ENCODE measurements around the gene GANAB.
"Not testable (repeated sequence)": the region's sequence is repeated elsewhere in the genome, so short reads cannot be mapped to it uniquely, and the experiment has no call there.

Gene GANAB

DNA sequence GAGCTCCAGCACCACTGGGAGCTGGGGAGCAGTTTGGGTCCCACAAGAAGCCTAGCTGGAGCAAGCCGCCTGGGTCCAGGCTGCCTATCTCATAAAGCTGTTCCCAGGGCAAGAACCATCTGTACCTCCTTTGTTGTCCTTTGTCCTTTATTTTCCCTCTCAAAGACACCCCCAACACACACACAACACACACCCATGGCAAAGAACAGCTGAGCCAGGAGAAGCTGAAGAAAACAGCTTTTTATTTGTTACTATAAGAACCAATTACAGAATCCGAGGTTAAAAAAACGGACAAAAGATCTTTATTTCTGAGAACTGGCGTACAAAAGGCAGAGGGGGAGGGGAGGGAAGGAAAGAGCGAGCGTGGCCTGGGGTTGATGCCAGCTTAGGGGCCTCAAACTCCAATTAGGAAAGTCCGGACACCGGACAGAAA lies 53.4 kb downstream of the GANAB start:
- Histone ChIP-seq H3K36me3 (ENCODE audit: insufficient read depth, low read length) (peaks cover 52% of the 10 kb centered on the region), H3K9me3 (replicated peaks; ENCODE audit: low read length) (no peaks in the 10 kb centered on the region), H3K4me3 (ENCODE audit: low read length) (no peak overlapping the region), H3K9ac (ENCODE audit: low read depth, low read length) (no peak overlapping the region), H3K4me2 (ENCODE audit: low read length) (no peak overlapping the region), H3K4me1 (ENCODE audit: control insufficient read depth, insufficient read depth, low read length) (peaks cover 14% of the 10 kb centered on the region), H3K27me3 (ENCODE audit: control insufficient read depth, insufficient read depth, low read length) (no peaks in the 10 kb centered on the region)

DNA sequence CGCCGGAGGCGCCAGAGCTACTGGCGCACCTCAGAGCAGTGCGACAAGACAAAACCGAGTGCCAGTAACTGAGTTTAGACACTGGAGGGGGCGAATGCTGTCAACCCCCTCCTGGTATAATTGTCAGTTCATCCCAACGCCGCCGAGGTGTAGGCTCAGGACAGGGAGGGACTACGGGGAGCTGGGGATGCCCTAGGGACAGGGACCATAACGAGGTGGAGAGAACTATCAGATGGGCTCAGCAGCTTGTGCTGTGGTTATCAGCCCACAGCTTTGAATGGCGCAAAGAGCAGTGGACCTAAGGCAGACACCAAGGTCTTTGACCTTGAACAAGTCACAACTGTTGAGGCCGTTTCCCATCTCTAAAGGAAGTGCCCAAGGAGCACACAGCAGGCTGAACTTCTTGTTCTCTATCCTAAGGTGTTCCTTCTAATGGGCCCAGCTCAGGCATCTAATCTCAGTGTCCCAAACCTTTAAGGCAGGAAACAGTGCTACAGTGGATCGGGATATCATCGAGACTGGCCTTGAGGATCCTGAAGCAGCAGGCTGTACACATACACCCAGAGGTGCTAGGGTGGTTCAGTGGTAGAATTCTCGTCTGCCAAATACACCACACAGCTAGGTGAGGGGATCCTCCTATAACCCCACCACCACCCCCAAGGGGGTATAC lies 54.1 kb downstream of the GANAB start:
- Histone ChIP-seq H3K4me1 (ENCODE audit: control insufficient read depth, insufficient read depth, low read length) (peaks cover 17% of the 10 kb centered on the region), H3K9me3 (replicated peaks; ENCODE audit: low read length) (no peaks in the 10 kb centered on the region), H3K36me3 (ENCODE audit: insufficient read depth, low read length) (peaks cover 45% of the 10 kb centered on the region), H3K4me3 (ENCODE audit: low read length) (peak overlapping the region; percentile 68), H3K27me3 (ENCODE audit: control insufficient read depth, insufficient read depth, low read length) (no peaks in the 10 kb centered on the region), H3K9ac (ENCODE audit: low read depth, low read length) (peak overlapping the region; percentile 71), H3K4me2 (ENCODE audit: low read length) (peak overlapping the region; percentile 89)

DNA sequence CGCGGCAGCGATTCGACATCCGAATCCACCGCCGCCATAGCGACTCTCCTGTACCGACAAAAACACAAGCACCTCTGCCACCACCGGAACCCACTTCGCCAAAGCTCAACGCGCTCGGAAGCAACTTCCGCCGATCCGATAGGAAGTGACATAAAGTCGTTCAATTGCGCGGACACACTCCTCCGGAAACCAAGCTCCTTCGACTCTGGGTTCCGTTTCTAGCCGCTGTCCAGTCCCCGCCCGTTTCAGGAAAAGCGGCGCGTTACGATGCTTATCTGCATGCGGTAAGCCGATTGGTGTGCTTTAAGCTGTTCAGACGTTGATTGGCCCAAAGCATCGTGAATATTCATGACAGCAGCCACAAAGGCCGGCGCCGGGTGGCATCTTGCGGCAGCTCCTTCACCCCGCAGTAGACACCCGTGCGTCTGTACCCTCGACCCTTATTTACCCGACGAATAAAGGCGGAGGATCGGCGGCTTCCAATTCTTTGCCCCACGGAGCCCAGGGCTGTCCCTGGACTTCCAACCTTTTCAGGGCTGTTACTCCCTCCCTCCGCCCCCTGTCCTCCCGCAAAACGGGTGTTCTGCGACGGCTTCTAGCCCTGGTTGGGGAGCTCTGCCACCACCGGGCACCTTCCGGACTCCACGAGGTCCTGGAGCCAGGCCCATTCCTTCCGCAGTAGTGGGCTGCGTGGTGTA lies 54.8 kb downstream of the GANAB start, which contains the start of gene TUT1:
Gene TUT1, minus strand, starts transcription at position 76 of the 698 bp plus-strand sequence. Its CDS starts 38 bp downstream, at position 38.
- Histone ChIP-seq H3K36me3 (ENCODE audit: insufficient read depth, low read length) (peaks cover 40% of the 10 kb centered on the region), H3K9me3 (replicated peaks; ENCODE audit: low read length) (no peaks in the 10 kb centered on the region), H3K4me3 (ENCODE audit: low read length) (peak within 1 kb of the TSS; percentile 79), H3K9ac (ENCODE audit: low read depth, low read length) (peak within 1 kb of the TSS; percentile 90), H3K4me1 (ENCODE audit: control insufficient read depth, insufficient read depth, low read length) (peaks cover 17% of the 10 kb centered on the region), H3K4me2 (ENCODE audit: low read length) (peak within 1 kb of the TSS; percentile 89), H3K27me3 (ENCODE audit: control insufficient read depth, insufficient read depth, low read length) (no peaks in the 10 kb centered on the region)

DNA sequence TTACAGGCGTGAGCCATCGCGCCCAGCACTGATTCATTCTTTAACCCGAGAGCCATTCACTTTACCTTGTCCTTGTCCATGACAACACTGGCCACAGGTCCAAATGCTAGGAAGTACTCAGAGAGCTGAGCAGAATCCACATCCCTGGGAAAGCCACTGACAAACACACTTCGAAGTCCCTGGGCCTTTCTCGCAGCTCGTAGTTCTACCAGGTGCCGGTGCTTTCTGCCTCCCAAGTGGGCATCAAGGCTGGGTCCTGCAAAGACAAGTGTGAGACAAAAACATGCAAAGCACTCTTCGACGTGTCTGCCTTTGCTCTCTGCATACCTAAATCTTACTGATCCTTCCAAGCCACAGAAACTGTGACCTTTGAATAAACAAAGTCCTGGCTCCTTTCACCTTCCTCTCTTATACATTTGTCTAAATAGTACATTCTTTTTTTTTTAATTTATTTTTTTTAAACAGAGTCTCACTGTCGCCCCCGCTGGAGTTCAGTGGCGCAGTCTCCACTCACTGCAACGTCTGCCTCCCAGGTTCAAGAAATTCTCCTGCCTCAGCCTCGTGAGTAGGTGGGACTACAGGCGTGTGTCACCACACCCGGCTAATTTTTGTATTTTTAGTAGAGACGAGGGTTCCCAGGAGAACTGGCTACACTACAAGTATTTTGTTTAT lies 57.3 kb downstream of the GANAB start:
- H3K9me3 ChIP-seq (replicated peaks; ENCODE audit: low read length) = no peaks in the 10 kb centered on the region
- H3K4me3 ChIP-seq (ENCODE audit: low read length) = no peak overlapping the region
- H3K4me2 ChIP-seq (ENCODE audit: low read length) = no peak overlapping the region
- no peak overlapping the region for H3K9ac ChIP-seq (ENCODE audit: low read depth, low read length)
- H3K4me1 ChIP-seq (ENCODE audit: control insufficient read depth, insufficient read depth, low read length) = peaks cover 17% of the 10 kb centered on the region
- H3K27me3 ChIP-seq (ENCODE audit: control insufficient read depth, insufficient read depth, low read length) = no peaks in the 10 kb centered on the region
- peaks cover 18% of the 10 kb centered on the region for H3K36me3 ChIP-seq (ENCODE audit: insufficient read depth, low read length)

DNA sequence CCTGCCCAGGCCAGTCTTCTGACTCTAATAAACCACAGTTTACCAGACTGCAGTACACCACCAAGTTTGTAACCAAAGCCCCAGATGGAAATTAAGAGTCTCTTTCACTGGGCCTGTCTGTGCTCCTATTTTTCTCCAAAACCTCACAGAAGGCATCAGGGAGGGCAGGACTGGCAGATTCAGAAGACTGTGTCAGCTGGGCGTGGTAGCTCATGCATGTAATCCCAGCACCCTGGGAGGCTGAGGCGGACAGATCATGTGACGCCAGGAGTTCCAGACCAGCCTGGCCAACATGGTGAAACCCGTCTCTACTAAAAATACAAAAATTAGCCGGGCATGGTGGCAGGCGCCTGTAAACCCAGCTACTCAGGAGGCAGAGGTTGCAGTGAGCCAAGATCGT lies 61.1 kb downstream of the GANAB start:
- not testable (repeated sequence) for H3K4me3 ChIP-seq (ENCODE audit: low read length); H3K4me1 ChIP-seq (ENCODE audit: control insufficient read depth, insufficient read depth, low read length); H3K9ac ChIP-seq (ENCODE audit: low read depth, low read length); H3K4me2 ChIP-seq (ENCODE audit: low read length); H3K9me3 ChIP-seq (replicated peaks; ENCODE audit: low read length); H3K27me3 ChIP-seq (ENCODE audit: control insufficient read depth, insufficient read depth, low read length)
- H3K36me3 ChIP-seq (ENCODE audit: insufficient read depth, low read length) = peaks cover 21% of the 10 kb centered on the region

DNA sequence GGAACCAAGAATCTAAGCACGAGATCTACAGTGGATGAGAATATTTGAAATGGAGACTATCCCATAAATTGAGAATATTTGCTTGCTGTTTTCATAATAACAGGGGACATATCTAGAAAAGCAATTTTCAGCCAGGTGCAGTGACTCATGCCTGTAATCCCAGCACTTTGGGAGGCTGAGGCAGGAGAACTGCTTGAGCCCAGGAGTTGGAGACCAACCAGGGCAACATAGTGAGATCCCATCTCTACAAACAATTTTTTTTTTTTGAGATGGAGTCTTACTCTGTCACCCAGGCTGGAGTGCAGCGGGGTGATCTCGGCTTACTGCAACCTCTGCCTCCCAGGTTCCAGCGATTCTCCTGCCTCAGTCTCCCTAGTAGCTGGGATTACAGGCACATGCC lies 64.7 kb downstream of the GANAB start:
- not testable (repeated sequence) for H3K4me2 ChIP-seq (ENCODE audit: low read length); H3K4me1 ChIP-seq (ENCODE audit: control insufficient read depth, insufficient read depth, low read length); H3K9ac ChIP-seq (ENCODE audit: low read depth, low read length); H3K27me3 ChIP-seq (ENCODE audit: control insufficient read depth, insufficient read depth, low read length); H3K4me3 ChIP-seq (ENCODE audit: low read length); H3K9me3 ChIP-seq (replicated peaks; ENCODE audit: low read length)
- peaks cover 39% of the 10 kb centered on the region for H3K36me3 ChIP-seq (ENCODE audit: insufficient read depth, low read length)

DNA sequence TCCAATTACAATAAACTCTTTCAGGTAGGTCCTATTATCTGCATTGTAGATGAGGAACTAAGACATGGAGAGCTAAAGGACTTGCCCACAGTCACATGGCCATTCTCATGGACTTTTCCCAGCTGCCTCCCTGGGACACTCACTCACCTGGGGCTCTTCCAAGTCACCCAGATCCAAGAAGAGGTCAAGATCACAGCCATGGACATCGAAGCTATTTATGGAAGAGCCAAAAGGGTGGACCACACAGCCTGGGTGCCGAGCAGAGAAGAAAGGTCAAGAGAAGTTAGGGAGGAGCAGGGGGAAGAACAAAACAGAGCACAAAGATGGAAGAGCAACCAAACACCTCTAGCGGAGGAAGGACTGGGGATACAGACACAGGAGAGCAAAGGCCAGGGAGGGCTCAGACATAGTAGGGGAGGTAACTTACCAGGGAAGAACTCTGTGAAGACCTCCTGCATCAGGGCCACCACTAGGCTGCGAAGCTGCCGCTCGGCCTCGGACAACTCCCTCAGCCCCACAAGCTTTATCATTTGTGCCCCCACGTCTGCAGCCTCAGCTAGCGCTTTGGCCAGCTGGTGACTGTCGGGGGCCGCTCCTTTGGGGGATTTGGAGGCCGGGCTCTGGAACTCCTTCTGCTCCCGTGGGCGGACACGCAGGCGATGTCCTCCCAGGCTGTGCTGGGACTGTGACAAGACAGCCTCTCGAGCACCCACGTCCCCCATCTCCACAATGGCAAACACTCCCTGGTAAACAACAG lies 65.3 kb downstream of the GANAB start:
- no peaks in the 10 kb centered on the region for H3K4me1 ChIP-seq (ENCODE audit: control insufficient read depth, insufficient read depth, low read length)
- no peak overlapping the region for H3K4me3 ChIP-seq (ENCODE audit: low read length)
- H3K27me3 ChIP-seq (ENCODE audit: control insufficient read depth, insufficient read depth, low read length) = no peaks in the 10 kb centered on the region
- no peak overlapping the region for H3K9ac ChIP-seq (ENCODE audit: low read depth, low read length)
- no peaks in the 10 kb centered on the region for H3K9me3 ChIP-seq (replicated peaks; ENCODE audit: low read length)
- peaks cover 42% of the 10 kb centered on the region for H3K36me3 ChIP-seq (ENCODE audit: insufficient read depth, low read length)
- H3K4me2 ChIP-seq (ENCODE audit: low read length) = no peak overlapping the region

DNA sequence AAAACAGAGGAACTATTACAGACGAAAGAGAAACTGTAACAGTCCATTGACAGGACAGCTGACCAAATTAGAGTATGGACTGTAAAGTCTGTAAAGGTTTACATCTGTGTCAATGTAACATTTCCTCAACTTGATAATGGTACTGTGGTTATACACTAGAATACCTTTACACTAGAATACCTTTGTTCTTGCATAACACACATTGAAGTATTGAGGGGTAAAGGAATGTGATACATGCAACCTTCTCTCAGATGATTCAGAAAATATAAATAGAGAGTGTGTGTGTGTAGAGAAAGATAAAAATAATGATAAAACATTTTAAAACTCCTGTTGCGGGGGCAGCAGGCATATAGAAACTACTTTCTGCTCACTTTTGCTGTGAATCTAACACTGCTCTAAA lies 67.2 kb downstream of the GANAB start:
- no peak overlapping the region for H3K4me2 ChIP-seq (ENCODE audit: low read length)
- H3K4me1 ChIP-seq (ENCODE audit: control insufficient read depth, insufficient read depth, low read length) = peaks cover 13% of the 10 kb centered on the region
- peaks cover 49% of the 10 kb centered on the region for H3K36me3 ChIP-seq (ENCODE audit: insufficient read depth, low read length)
- no peaks in the 10 kb centered on the region for H3K27me3 ChIP-seq (ENCODE audit: control insufficient read depth, insufficient read depth, low read length)
- no peak overlapping the region for H3K9ac ChIP-seq (ENCODE audit: low read depth, low read length)
- H3K4me3 ChIP-seq (ENCODE audit: low read length) = no peak overlapping the region
- H3K9me3 ChIP-seq (replicated peaks; ENCODE audit: low read length) = no peaks in the 10 kb centered on the region

DNA sequence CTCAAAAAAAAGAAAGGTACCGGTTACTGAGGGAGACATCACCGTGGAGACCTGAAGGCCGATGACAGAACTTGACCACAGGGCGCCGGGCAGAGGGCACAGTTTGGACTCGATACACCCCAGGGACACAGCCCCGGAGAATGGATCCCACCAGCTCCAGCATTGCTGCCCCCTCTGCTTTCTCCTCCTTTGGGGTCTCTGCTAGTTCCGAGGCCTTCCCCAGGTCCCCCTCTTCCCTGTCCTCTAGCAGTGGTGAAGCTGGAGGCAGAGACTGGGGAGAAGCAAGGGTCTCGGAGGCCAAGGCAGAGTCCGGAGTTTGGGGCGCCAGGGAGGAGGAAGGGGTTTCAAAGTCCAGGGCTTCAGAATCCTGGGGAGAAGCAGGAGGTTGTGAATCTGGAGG lies 67.9 kb downstream of the GANAB start:
- H3K4me2 ChIP-seq (ENCODE audit: low read length) = no peak overlapping the region
- peaks cover 46% of the 10 kb centered on the region for H3K36me3 ChIP-seq (ENCODE audit: insufficient read depth, low read length)
- no peak overlapping the region for H3K9ac ChIP-seq (ENCODE audit: low read depth, low read length)
- peaks cover 13% of the 10 kb centered on the region for H3K4me1 ChIP-seq (ENCODE audit: control insufficient read depth, insufficient read depth, low read length)
- no peak overlapping the region for H3K4me3 ChIP-seq (ENCODE audit: low read length)
- no peaks in the 10 kb centered on the region for H3K27me3 ChIP-seq (ENCODE audit: control insufficient read depth, insufficient read depth, low read length)
- H3K9me3 ChIP-seq (replicated peaks; ENCODE audit: low read length) = no peaks in the 10 kb centered on the region

DNA sequence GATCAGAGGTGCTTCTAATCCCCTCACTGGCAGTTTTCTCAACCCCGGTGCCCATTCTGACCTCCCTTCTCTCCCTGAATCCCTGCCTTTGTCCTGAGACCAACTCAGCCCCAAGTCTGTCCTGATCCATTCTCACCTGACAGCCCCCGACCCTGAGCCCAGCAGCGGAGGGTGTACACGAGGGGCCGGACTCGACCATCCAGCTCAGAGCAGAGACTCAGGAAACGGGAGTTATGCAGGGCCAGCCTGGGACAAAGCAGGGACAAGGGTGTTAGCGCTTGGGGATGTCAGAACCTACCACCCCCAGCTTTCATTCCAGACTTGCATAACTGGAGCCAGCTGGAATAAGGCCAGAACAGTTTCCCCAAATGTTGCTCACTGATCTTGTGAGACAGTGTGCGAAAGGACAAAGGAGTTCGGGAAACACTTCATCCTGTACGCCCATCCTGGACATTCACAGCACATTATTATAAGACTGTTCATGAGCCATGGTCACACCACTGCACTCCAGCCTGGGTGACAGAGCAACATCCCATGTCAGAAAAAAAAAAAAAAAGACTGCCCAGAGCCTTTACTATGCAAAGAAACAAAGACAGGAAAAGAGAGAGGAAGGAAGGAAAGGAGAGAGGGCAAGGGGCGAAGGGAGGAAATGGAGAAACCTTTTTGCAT lies 69.2 kb downstream of the GANAB start:
- no peak overlapping the region for H3K9ac ChIP-seq (ENCODE audit: low read depth, low read length)
- no peaks in the 10 kb centered on the region for H3K9me3 ChIP-seq (replicated peaks; ENCODE audit: low read length)

DNA sequence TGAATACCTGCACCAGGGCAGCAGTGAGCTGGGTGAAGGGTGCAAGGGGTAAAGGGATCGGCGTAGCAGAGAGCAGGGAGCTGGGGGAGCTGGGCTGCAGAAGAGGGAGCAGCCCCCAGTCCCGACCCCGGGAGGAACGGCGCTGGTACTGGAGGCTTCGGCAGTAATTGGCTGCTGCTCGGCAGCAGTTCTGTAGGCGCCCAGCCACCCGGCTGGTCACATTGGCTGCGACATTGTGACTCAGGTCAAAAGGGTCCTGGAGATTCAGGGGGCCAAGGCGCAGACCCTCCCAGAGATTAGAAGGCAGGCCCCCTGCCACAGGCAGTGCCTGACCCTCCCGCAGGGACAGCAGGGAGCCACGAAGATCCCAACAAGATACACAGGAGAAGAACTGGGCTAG lies 70.6 kb downstream of the GANAB start:
- peaks cover 54% of the 10 kb centered on the region for H3K36me3 ChIP-seq (ENCODE audit: insufficient read depth, low read length)
- H3K9ac ChIP-seq (ENCODE audit: low read depth, low read length) = peak overlapping the region; percentile 93

More for the DNA sequence above, 69.2 kb downstream of the GANAB start:
- Histone ChIP-seq H3K27me3 (ENCODE audit: control insufficient read depth, insufficient read depth, low read length) (no peaks in the 10 kb centered on the region), H3K36me3 (ENCODE audit: insufficient read depth, low read length) (peaks cover 50% of the 10 kb centered on the region), H3K4me1 (ENCODE audit: control insufficient read depth, insufficient read depth, low read length) (peaks cover 18% of the 10 kb centered on the region), H3K4me3 (ENCODE audit: low read length) (no peak overlapping the region), H3K4me2 (ENCODE audit: low read length) (no peak overlapping the region)

More for the DNA sequence above, 70.6 kb downstream of the GANAB start:
- H3K4me3 ChIP-seq (ENCODE audit: low read length) = peak overlapping the region; percentile 77
- H3K9me3 ChIP-seq (replicated peaks; ENCODE audit: low read length) = no peaks in the 10 kb centered on the region
- peaks cover 32% of the 10 kb centered on the region for H3K4me1 ChIP-seq (ENCODE audit: control insufficient read depth, insufficient read depth, low read length)
- no peaks in the 10 kb centered on the region for H3K27me3 ChIP-seq (ENCODE audit: control insufficient read depth, insufficient read depth, low read length)
- peak overlapping the region; percentile 93 for H3K4me2 ChIP-seq (ENCODE audit: low read length)

Data from skeletal muscle satellite cell (primary cell).